Measurements from ENCODE around the gene C11orf68. TPM values are rescaled to one million over a fixed set of nuclear protein-coding genes. Genes with fewer than 3 reads are reported as not detected.

Gene C11orf68
- total RNA-seq, 1 donor from 2014 or later = 24.7 TPM

DNA sequence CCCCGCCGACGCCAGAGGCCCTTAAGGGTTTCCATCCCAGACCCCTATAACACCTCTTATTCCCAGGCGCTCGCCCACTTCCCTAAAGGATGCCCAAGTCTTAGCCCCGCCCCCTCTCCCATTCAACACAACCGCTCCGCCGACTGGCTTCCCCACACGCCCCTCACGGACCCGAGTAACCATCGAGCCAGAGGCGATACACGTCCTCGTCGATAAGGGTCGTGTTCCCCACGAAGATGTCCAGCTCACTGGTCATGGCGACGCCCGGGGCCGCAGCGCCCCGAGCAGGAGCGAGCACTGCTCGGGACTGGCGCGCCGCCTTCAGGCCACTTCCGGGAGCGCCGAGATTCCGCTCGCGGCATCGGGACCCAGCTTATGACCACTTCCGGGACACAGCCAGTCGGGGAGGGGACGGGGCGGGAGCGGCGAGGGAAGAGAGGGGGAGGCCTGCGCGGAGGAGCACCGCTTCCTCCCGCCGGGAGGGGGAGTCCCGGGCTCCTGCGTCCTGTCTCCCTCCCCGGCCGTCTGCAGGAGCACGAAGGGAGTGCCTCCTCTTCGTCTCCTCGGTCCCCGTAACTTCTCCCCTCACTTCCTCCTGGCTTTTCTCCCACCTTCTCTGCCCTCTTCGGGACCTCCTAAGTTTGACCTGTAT lies 30.6 kb downstream of the C11orf68 start, which contains the start of gene FIBP:
FIBP (minus strand) TSS at position 309 of the 652 bp plus-strand sequence; CDS start at position 256, 53 bp downstream.
- DNase-seq = peak; percentile 99
- H3K9me3 Mint-ChIP-seq (ENCODE audit: unreplicated experiment) = peaks cover 27% of the 10 kb centered on the region
- TF ChIP-seq, protein P1, sequence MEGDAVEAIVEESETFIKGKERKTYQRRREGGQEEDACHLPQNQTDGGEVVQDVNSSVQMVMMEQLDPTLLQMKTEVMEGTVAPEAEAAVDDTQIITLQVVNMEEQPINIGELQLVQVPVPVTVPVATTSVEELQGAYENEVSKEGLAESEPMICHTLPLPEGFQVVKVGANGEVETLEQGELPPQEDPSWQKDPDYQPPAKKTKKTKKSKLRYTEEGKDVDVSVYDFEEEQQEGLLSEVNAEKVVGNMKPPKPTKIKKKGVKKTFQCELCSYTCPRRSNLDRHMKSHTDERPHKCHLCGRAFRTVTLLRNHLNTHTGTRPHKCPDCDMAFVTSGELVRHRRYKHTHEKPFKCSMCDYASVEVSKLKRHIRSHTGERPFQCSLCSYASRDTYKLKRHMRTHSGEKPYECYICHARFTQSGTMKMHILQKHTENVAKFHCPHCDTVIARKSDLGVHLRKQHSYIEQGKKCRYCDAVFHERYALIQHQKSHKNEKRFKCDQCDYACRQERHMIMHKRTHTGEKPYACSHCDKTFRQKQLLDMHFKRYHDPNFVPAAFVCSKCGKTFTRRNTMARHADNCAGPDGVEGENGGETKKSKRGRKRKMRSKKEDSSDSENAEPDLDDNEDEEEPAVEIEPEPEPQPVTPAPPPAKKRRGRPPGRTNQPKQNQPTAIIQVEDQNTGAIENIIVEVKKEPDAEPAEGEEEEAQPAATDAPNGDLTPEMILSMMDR (IDR thresholded peaks at IDR 0.05; ENCODE audit: partially characterized antibody, unreplicated experiment) = peak; percentile 92
- no peaks in the 10 kb centered on the region for H3K36me3 Mint-ChIP-seq (ENCODE audit: unreplicated experiment)
- H3K4me1 Mint-ChIP-seq (ENCODE audit: low read depth, unreplicated experiment) = peaks cover 34% of the 10 kb centered on the region
- peak within 1 kb of the TSS; percentile 97 for H3K4me3 Mint-ChIP-seq (ENCODE audit: unreplicated experiment)
- H3K27me3 Mint-ChIP-seq (ENCODE audit: unreplicated experiment) = peaks cover 18% of the 10 kb centered on the region
- H3K27ac Mint-ChIP-seq (ENCODE audit: unreplicated experiment) = peak within 1 kb of the TSS; percentile 98

DNA sequence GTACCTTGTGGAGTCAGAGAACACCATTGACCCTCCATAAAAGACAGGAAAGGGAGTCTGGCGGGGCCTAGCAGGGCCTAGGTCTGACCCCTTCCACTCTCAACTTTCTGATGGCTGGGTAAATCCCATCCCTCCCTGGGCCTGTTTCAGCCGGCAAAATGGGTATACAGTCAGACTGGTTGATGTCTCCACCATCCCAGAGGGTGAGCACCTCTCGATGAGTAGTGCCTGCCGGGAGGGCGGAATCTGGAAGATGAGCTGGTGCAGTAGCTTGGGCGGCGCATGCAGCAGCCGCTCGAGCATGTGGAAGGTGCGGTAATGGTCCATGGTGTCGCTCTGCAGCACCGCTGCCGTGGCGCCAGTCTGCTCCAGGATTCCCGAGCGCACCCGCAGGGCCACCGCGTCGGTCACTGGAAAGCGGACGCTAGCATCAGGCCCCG lies 31.1 kb downstream of the C11orf68 start:
- TF ChIP-seq, protein P1 (IDR thresholded peaks at IDR 0.05; ENCODE audit: partially characterized antibody, unreplicated experiment) = no peak
- H3K4me1 Mint-ChIP-seq (ENCODE audit: low read depth, unreplicated experiment) = peaks cover 33% of the 10 kb centered on the region

DNA sequence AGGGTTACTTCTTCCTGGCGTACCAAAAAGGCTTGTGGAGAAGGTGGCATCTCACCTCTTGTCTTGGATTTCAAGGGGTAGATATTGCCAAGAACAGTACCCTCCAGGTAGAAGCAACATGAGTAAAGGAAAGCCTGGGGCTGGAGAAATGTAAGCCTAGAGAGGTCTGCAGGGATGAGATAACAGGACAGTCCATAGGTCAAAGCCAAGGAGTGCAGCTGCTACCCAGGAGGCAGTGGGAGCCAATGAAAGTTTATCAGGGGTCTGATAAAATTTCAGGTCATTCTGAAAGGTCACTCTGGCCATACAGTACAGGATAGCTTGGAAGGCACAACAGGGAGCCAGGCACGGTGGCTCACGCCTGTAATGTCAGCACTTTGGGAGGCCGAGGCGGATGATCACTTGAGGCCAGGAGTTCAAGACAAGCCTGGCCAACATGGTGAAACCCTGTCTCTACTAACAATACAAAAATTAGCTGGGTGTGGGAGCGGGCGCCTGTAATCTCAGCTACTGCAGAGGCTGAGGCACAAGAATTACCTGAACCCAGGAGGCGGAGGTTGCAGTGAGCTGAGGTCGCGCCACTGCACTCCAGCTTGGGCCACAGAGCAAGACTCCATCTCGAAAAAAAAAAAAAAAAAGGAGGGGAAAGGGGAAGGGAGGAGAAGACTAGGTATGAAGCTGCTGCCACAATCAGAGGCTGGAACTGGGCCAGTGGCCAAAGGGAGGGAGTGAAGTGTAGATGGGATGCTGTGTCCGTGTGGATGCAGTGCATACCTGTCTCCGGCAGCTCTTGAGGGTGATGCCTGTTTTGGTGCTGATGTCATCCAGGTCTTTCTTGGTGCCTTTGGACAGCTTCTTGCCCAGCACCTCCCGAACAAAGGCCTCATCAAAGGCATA lies 31.8 kb downstream of the C11orf68 start:
- Mint-ChIP-seq H3K9me3 (ENCODE audit: unreplicated experiment) (peaks cover 26% of the 10 kb centered on the region), H3K27me3 (ENCODE audit: unreplicated experiment) (peaks cover 18% of the 10 kb centered on the region), H3K27ac (ENCODE audit: unreplicated experiment) (peak overlapping the region; percentile 98), H3K4me1 (ENCODE audit: low read depth, unreplicated experiment) (peaks cover 27% of the 10 kb centered on the region), H3K4me3 (ENCODE audit: unreplicated experiment) (peak overlapping the region; percentile 97), H3K36me3 (ENCODE audit: unreplicated experiment) (no peaks in the 10 kb centered on the region)
- TF ChIP-seq, protein P1 (IDR thresholded peaks at IDR 0.05; ENCODE audit: partially characterized antibody, unreplicated experiment) = no peak
- DNase-seq = no peak

More for the DNA sequence above, 31.1 kb downstream of the C11orf68 start:
- peak overlapping the region; percentile 98 for H3K27ac Mint-ChIP-seq (ENCODE audit: unreplicated experiment)
- peak overlapping the region; percentile 97 for H3K4me3 Mint-ChIP-seq (ENCODE audit: unreplicated experiment)
- DNase-seq = no peak
- peaks cover 18% of the 10 kb centered on the region for H3K27me3 Mint-ChIP-seq (ENCODE audit: unreplicated experiment)
- H3K36me3 Mint-ChIP-seq (ENCODE audit: unreplicated experiment) = no peaks in the 10 kb centered on the region
- H3K9me3 Mint-ChIP-seq (ENCODE audit: unreplicated experiment) = peaks cover 27% of the 10 kb centered on the region

DNA sequence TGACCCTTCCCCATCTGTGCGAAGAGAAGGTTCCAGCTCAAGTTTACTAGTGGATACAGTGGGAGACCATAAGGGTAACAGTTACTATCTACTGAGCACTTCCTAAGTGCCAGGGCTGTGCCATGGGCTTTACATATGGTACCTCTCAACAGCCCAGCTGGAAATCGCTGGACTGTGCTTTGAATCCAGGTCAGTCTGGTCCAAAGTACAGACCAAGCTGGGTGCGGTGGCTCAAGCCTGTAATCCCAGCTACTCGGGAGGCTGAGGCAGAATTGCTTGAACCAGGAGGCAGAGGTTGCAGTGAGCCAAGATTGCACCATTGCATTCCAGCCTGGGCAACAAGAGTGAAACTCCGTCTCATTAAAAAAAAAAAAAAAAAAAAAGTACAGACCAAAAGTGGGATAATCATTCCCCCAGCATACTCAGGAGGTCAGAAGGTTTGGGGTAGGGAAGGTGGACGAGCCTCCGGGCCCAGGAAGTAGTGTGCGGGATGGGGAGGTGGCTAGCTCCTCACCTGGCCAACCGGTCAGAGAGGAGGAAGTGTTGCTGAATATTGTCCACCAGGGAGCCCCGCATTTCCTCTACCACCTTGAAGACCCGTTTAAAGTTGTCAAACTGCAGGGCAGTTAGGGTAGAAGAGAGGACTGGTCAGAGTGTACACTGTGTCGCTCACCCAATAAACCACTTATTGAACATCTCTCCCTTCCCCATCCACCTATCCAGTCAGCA lies 32.9 kb downstream of the C11orf68 start:
- TF ChIP-seq, protein P1 (IDR thresholded peaks at IDR 0.05; ENCODE audit: partially characterized antibody, unreplicated experiment) = no peak
- Mint-ChIP-seq H3K4me1 (ENCODE audit: low read depth, unreplicated experiment) (peaks cover 26% of the 10 kb centered on the region), H3K27me3 (ENCODE audit: unreplicated experiment) (peaks cover 18% of the 10 kb centered on the region), H3K9me3 (ENCODE audit: unreplicated experiment) (peaks cover 26% of the 10 kb centered on the region), H3K27ac (ENCODE audit: unreplicated experiment) (no peak overlapping the region), H3K4me3 (ENCODE audit: unreplicated experiment) (peak overlapping the region; percentile 97), H3K36me3 (ENCODE audit: unreplicated experiment) (no peaks in the 10 kb centered on the region)
- no peak for DNase-seq
